B cell (primary cell): Measurements from ENCODE around the gene MYL12B.

Experiments
- CTCF ChIP-seq: fragments of 200-600 bp; IDR thresholded peaks from one replicate; pipeline ENCODE4 v1.8.0; 2022; ENCODE audit warnings: antibody characterized with exemption, mild to moderate bottlenecking
- EZH2 ChIP-seq: IDR thresholded peaks from 2 replicates; pipeline ENCODE4 v1.6.1; 2012; ENCODE audit warnings: borderline replicate concordance, low read depth, mild to moderate bottlenecking, moderate library complexity, low read length; ENCODE audit not compliant: insufficient read depth, poor library complexity, severe bottlenecking

- TF ChIP-seq EZH2 = no peak
- no peak for TF ChIP-seq CTCF
These were observed 36.3 kb upstream of the MYL12B start for GRCh38 chr18:3225588-3225987.
